HepG2 (cell line): ENCODE data around the gene DBNDD2. TPM values are rescaled to one million over a fixed set of nuclear protein-coding genes. Genes with fewer than 3 reads are reported as not detected.

Experiments used
- ATAC-seq: fragments of 200-7000 bp; cut with Tn5 transposase; 3 replicates; pipeline ENCODE4 v1.9.1; 2020; ENCODE audit warnings: mild to moderate bottlenecking, moderate library complexity
- BruUV-seq: library from RNA; stranded (reverse); fragments of 400-500 nt; replicated peaks from 2 replicates; lab custom pipeline; 2021; lab: Mats Ljungman, UMichigan
- CTCF ChIA-PET: fragments of 300-600 bp; formaldehyde crosslinking; extraction: SDS; loops from one replicate; lab custom pipeline; 2021; ENCODE audit warnings: low total read pairs, inconsistent platforms, low intra/inter-chr PET ratio; lab: Yijun Ruan, JAX
- POLR2A ChIA-PET: fragments of 350-600 bp; sonication (Branson Sonifier 250); formaldehyde crosslinking; loops from one replicate; lab custom pipeline; 2020; ENCODE audit warnings: antibody characterized with exemption, inconsistent platforms; lab: Yijun Ruan, JAX
- DNase-seq: peaks from one replicate; pipeline ENCODE4 v3.0.0-alpha.2; 2015; ENCODE audit warnings: low spot score
- FAIRE-seq: peaks from 3 replicates; lab custom pipeline; 2011; peaks lifted over from hg19 to GRCh38; lab: Jason Lieb, UNC
- H2AFZ ChIP-seq: one replicate; pipeline ENCODE4 v1.6.1; 2011; ENCODE audit warnings: low read length, inconsistent platforms
- H3K27ac ChIP-seq: fragments of 300-600 bp; 3 replicates; pipeline ENCODE4 v1.8.0; 2011; ENCODE audit warnings: mixed run types, mild to moderate bottlenecking, mixed read lengths, low read length, inconsistent platforms; ENCODE audit not compliant: insufficient read depth; ENCODE audit errors: extremely low read length
- H3K27me3 ChIP-seq, 2 experiments: fragments of 200-600 bp in 1 of 2; 2 replicates in 1 of 2; 3 replicates in 1 of 2; pipeline versions ENCODE4 v1.6.0 to v1.8.0; 2011; ENCODE audit warnings: low read length in 2 of 2, mild to moderate bottlenecking in 2 of 2, moderate library complexity in 2 of 2, inconsistent platforms in 1 of 2; ENCODE audit not compliant: insufficient read depth in 2 of 2, control insufficient read depth in 1 of 2
- H3K36me3 ChIP-seq, 2 experiments: fragments of 200-600 bp in 1 of 2; replicated peaks in 1 of 2; 2 replicates in 1 of 2; 3 replicates in 1 of 2; pipeline versions ENCODE4 v1.5.1 to v1.8.0; 2011; ENCODE audit warnings: low read length in 2 of 2, inconsistent platforms in 1 of 2; ENCODE audit not compliant: insufficient read depth in 2 of 2, control insufficient read depth in 1 of 2
- H3K4me1 ChIP-seq: 2 replicates; pipeline ENCODE4 v1.5.1; 2012; ENCODE audit warnings: low read length, inconsistent platforms; ENCODE audit not compliant: insufficient read depth
- H3K4me2 ChIP-seq: 2 replicates; pipeline ENCODE4 v1.6.0; 2011; ENCODE audit warnings: low read depth, low read length, inconsistent platforms
- H3K4me3 ChIP-seq, 3 experiments: fragments of 200-600 bp in 1 of 3; sonication (generic), shearing (Covaris generic) in 1 of 3; replicated peaks in 1 of 3; 2 replicates each; pipeline ENCODE4 v1.5.1; 2011 to 2016; ENCODE audit warnings: low read length in 3 of 3, inconsistent platforms in 2 of 3, low read depth in 2 of 3, mild to moderate bottlenecking in 2 of 3, control low read depth in 1 of 3, mixed read lengths in 1 of 3; ENCODE audit not compliant: insufficient read depth in 1 of 3
- H3K79me2 ChIP-seq: one replicate; pipeline ENCODE4 v1.6.1; 2011; ENCODE audit warnings: low read length, inconsistent platforms; ENCODE audit not compliant: insufficient read depth
- H3K9ac ChIP-seq: 2 replicates; pipeline ENCODE4 v1.6.0; 2011; ENCODE audit warnings: mild to moderate bottlenecking, low read depth, low read length, inconsistent platforms; ENCODE audit not compliant: insufficient read depth
- H3K9me3 ChIP-seq: 2 replicates; pipeline ENCODE4 v1.5.1; 2012; ENCODE audit warnings: mild to moderate bottlenecking, low read length
- H4K20me1 ChIP-seq: 2 replicates; pipeline ENCODE4 v1.6.0; 2011; ENCODE audit warnings: inconsistent platforms, mild to moderate bottlenecking, low read length, moderate library complexity; ENCODE audit not compliant: insufficient read depth
- ARNT ChIP-seq: fragments of 450-650 bp; IDR thresholded peaks from 2 replicates; pipeline ENCODE4 v1.6.1; 2017
- CHD2 ChIP-seq: IDR thresholded peaks from 2 replicates; pipeline ENCODE4 v1.6.1; 2011; ENCODE audit warnings: low read depth, low read length, improper control_type of control experiment
- KMT2B ChIP-seq: IDR thresholded peaks from 2 replicates; pipeline ENCODE4 v1.6.1; 2016; ENCODE audit warnings: missing genetic modification reagents, missing compliant biosample characterization
- MAF1 ChIP-seq: sonication (generic); formaldehyde crosslinking; IDR thresholded peaks from 2 replicates; pipeline ENCODE4 v1.5.0; 2020; ENCODE audit warnings: missing genetic modification reagents, borderline replicate concordance
- SNRNP70 ChIP-seq: fragments of 200-400 bp; formaldehyde crosslinking; IDR thresholded peaks from 2 replicates; pipeline ENCODE4 v1.6.1; 2017; ENCODE audit warnings: mild to moderate bottlenecking, low read depth, low read length, moderate library complexity
- ZFP36L2 ChIP-seq: sonication (generic); formaldehyde crosslinking; IDR thresholded peaks from 2 replicates; pipeline ENCODE4 v1.4.0; 2020; ENCODE audit warnings: missing genetic modification reagents
- WGBS: methylation state at CpG from one replicate; pipeline ENCODE4 v1.1.6; 2017; ENCODE audit warnings: low lambda C conversion rate; 5-methylcytosine and 5-hydroxymethylcytosine counted together
- in situ Hi-C: cut with HindIII; loops from 2 replicates; pipeline ENCODE4 v1.10.0; 2017; ENCODE audit warnings: low pct_unique_long_range_greater_than_20kb; ENCODE audit not compliant: extremely low pct_ligation_motif_present
- intact Hi-C: fragments of 100-400 bp; cut with micrococcal nuclease; formaldehyde crosslinking; loops from one replicate; pipeline ENCODE4 v1.10.0; 2022; ENCODE audit not compliant: unreplicated experiment
- polyA plus RNA-seq, 8 experiments: library from polyadenylated mRNA; depleted of rRNA in 3 of 8; stranded (reverse) in 7 of 8; unstranded in 1 of 8; fragments of >200 nt; fragmentation: Illumina TruSeq in 4 of 8; extraction: Trizol in 4 of 8; gene quantifications; 2 replicates each; pipeline versions ENCODE4 v1.2.1 to v1.2.3, GENCODE V29; 2011 to 2016; ENCODE audit warnings: low read depth in 4 of 8, missing spikeins in 1 of 8, mixed read lengths in 1 of 8; ENCODE audit not compliant: insufficient read depth in 1 of 8
- total RNA-seq, 5 experiments: library from RNA; depleted of rRNA; stranded (reverse); fragments of >200 nt; fragmentation: Illumina TruSeq; extraction: Trizol; gene quantifications; 2 replicates each; pipeline ENCODE4 v1.2.3, GENCODE V29; 2016; ENCODE audit warnings: low read depth in 1 of 5
- TF ChIP-seq, protein P1 (sequence below): sonication (generic); formaldehyde crosslinking; conservative IDR thresholded peaks from 2 replicates; pipeline ENCODE4 v1.8.0; 2022; ENCODE audit warnings: low read depth, missing genetic modification reagents
- TF ChIP-seq, protein P2 (sequence below): sonication (generic); formaldehyde crosslinking; IDR thresholded peaks from 2 replicates; pipeline ENCODE4 v1.8.0; 2022; ENCODE audit warnings: mild to moderate bottlenecking, missing genetic modification reagents, moderate library complexity
- TF ChIP-seq, protein P3 (sequence below): sonication (generic); formaldehyde crosslinking; IDR thresholded peaks from 2 replicates; pipeline ENCODE4 v1.4.0; 2020; ENCODE audit warnings: missing genetic modification reagents

DBNDD2 gene
- total and polyA plus RNA-seq, 2 of the 13 experiments (the other 11 are each of a cell fraction or from before 2014, with no cell fraction given) = 16.7 to 47.6 TPM

DNA sequence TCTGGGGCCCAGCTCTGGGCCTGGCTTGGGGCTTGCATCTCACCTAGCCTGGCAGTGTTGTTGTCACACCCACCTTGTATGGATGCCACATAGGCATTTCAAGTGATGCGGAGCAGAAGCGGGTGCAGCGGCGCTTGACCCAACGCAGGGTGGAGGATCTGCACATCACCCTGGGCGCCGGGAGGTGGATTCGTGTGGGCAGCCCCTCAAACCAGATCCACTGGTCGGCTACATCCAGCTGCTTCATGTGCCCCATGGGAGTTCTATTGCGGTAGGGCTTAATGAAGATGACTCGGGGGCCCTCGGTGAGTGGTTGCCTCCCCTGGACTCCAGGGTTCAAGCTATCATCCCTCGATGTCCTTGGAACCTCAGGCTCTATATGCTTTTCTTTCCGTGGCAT, 33.1 kb upstream of the DBNDD2 start:
- no TSS peak for BruUV-seq
- DNase-seq (no peak), FAIRE-seq (no peak), ATAC-seq (no peak)
- WGBS = 90% methylated on average over 10 of the region's 14 CpGs
- in situ Hi-C loops (loop anchor here (5.0 kb wide), 1 partner anchor 62 kb away; no protein-coding TSS in a partner anchor), intact Hi-C loops (loop anchor here (1.0 to 2.0 kb wide), 2 partner anchors 42 to 62 kb away; partner anchors contain the start of gene PIGT)
- H3K9me3 ChIP-seq = no peaks in the 10 kb centered on the region
- no peak overlapping the region for H3K27ac ChIP-seq
- no peaks in the 10 kb centered on the region; a peak in 1 of 5 replicates for H3K36me3 ChIP-seq
- H3K4me3 ChIP-seq = no peak overlapping the region
- CTCF ChIA-PET = interaction anchor here (1.6 kb wide), 1 partner anchor 396 kb away, joined by 6 read pairs; no protein-coding TSS in a partner anchor
- H2AFZ ChIP-seq = no peak overlapping the region
- H3K27me3 ChIP-seq = no peaks in the 10 kb centered on the region
- H3K79me2 ChIP-seq = no peaks in the 10 kb centered on the region
- no peak overlapping the region for H3K9ac ChIP-seq
- H4K20me1 ChIP-seq = no peaks in the 10 kb centered on the region
- no peak overlapping the region for H3K4me2 ChIP-seq
- POLR2A ChIA-PET = interaction anchor here (2.8 to 5.5 kb wide), 2 partner anchors 11 to 52 kb away, joined by 10 to 51 read pairs; partner anchors contain the start of gene SYS1
- peaks cover 19% of the 10 kb centered on the region for H3K4me1 ChIP-seq
- TF ChIP-seq, protein P1, sequence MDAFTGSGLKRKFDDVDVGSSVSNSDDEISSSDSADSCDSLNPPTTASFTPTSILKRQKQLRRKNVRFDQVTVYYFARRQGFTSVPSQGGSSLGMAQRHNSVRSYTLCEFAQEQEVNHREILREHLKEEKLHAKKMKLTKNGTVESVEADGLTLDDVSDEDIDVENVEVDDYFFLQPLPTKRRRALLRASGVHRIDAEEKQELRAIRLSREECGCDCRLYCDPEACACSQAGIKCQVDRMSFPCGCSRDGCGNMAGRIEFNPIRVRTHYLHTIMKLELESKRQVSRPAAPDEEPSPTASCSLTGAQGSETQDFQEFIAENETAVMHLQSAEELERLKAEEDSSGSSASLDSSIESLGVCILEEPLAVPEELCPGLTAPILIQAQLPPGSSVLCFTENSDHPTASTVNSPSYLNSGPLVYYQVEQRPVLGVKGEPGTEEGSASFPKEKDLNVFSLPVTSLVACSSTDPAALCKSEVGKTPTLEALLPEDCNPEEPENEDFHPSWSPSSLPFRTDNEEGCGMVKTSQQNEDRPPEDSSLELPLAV (CRISPR knock-in tag) = no peak
- TF ChIP-seq ARNT = no peak
- TF ChIP-seq SNRNP70 = no peak
- TF ChIP-seq, protein P2, sequence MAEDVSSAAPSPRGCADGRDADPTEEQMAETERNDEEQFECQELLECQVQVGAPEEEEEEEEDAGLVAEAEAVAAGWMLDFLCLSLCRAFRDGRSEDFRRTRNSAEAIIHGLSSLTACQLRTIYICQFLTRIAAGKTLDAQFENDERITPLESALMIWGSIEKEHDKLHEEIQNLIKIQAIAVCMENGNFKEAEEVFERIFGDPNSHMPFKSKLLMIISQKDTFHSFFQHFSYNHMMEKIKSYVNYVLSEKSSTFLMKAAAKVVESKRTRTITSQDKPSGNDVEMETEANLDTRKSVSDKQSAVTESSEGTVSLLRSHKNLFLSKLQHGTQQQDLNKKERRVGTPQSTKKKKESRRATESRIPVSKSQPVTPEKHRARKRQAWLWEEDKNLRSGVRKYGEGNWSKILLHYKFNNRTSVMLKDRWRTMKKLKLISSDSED (CRISPR knock-in tag) = no peak
- TF ChIP-seq CHD2 = no peak
- TF ChIP-seq MAF1 (CRISPR knock-in tag) = no peak
- no peak for TF ChIP-seq ZFP36L2 (CRISPR knock-in tag)
- no peak for TF ChIP-seq KMT2B (CRISPR knock-in tag)
- TF ChIP-seq, protein P3, sequence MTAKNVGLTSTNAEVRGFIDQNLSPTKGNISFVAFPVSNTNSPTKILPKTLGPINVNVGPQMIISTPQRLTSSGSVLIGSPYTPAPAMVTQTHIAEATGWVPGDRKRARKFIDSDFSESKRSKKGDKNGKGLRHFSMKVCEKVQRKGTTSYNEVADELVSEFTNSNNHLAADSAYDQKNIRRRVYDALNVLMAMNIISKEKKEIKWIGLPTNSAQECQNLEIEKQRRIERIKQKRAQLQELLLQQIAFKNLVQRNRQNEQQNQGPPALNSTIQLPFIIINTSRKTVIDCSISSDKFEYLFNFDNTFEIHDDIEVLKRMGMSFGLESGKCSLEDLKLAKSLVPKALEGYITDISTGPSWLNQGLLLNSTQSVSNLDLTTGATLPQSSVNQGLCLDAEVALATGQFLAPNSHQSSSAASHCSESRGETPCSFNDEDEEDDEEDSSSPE (CRISPR knock-in tag) = no peak
